22Rv1 (cell line): Measurements from ENCODE around the gene GCC1.

Source experiments
- CTCF ChIP-seq: fragments of 450-650 bp; IDR thresholded peaks from 2 replicates; pipeline ENCODE4 v1.5.1; 2017; ENCODE audit warnings: mild to moderate bottlenecking
- ZFX ChIP-seq: fragments of 450-650 bp; IDR thresholded peaks from 2 replicates; pipeline ENCODE4 v1.6.1; 2017; ENCODE audit warnings: antibody characterized with exemption, borderline replicate concordance

GRCh38 chr7:127578711-127579275 lies 6.6 kb downstream of the GCC1 start:
- no peak for TF ChIP-seq CTCF
- no peak for TF ChIP-seq ZFX
